HCT116 (cell line): ENCODE data around the gene RASL11B. TPM values are rescaled to one million over a fixed set of nuclear protein-coding genes. Genes with fewer than 3 reads are reported as not detected.

Source experiments
- ATAC-seq: fragments of 200-7000 bp; cut with Tn5 transposase; 2 replicates; pipeline ENCODE4 v1.9.1; 2020; ENCODE audit warnings: mild to moderate bottlenecking, moderate library complexity
- BruUV-seq: library from RNA; stranded (reverse); fragments of 400-500 nt; replicated peaks from 2 replicates; lab custom pipeline; 2021; lab: Mats Ljungman, UMichigan
- CTCF ChIA-PET: fragments of 300-600 bp; sonication (Branson Sonifier 250); formaldehyde crosslinking; loops from one replicate; lab custom pipeline; 2021; ENCODE audit warnings: antibody characterized with exemption; lab: Charles Lee
- POLR2A ChIA-PET: fragments of 300-600, 350-600 bp; sonication (Branson Sonifier 250); formaldehyde crosslinking; loops from one replicate; lab custom pipeline; 2021; ENCODE audit warnings: antibody characterized with exemption; lab: Charles Lee
- RAD21 ChIA-PET, 2 experiments: fragments of 300-600 bp; sonication (Branson Sonifier 250); formaldehyde crosslinking; loops; one replicate each; lab custom pipeline; 2023; ENCODE audit warnings: low total read pairs in 2 of 2; ENCODE audit not compliant: uncharacterized antibody in 2 of 2, unreplicated experiment in 2 of 2, low non-redundant PET in 1 of 2; lab: Charles Lee
- DNase-seq: peaks from one replicate; pipeline ENCODE4 v3.0.0-alpha.2; 2010; ENCODE audit warnings: low read depth, low spot score
- H2AFZ ChIP-seq: fragments of 200-600 bp; shearing (Covaris generic), sonication (generic); 2 replicates; pipeline ENCODE4 v1.6.1; 2017; ENCODE audit warnings: low read depth, mixed run types, mixed read lengths, antibody characterized with exemption, low read length; ENCODE audit not compliant: poor library complexity, severe bottlenecking
- H3K27ac ChIP-seq: 2 replicates; pipeline ENCODE4 v1.5.1; 2012; ENCODE audit warnings: low read depth, low read length
- H3K27me3 ChIP-seq: fragments of 200-600 bp; sonication (generic); 2 replicates; pipeline ENCODE4 v1.6.1; 2016; ENCODE audit warnings: mixed run types, low read length, mixed read lengths; ENCODE audit not compliant: insufficient read depth
- H3K36me3 ChIP-seq, 2 experiments: fragments of 200-500 bp in 1 of 2; fragments of 200-600 bp in 1 of 2; sonication (Bioruptor generic) in 1 of 2; sonication (generic) in 1 of 2; 2 replicates each; pipeline versions ENCODE4 v1.5.1 to v1.6.1; 2014 to 2016; ENCODE audit warnings: low read length in 2 of 2, inconsistent platforms in 1 of 2, mixed read lengths in 1 of 2, mixed run types in 1 of 2; ENCODE audit not compliant: insufficient read depth in 2 of 2, control insufficient read depth in 1 of 2
- H3K4me1 ChIP-seq, 2 experiments: fragments of 200-600 bp in 1 of 2; sonication (generic) in 1 of 2; 2 replicates each; pipeline versions ENCODE4 v1.5.1 to v1.6.1; 2012 to 2017; ENCODE audit warnings: low read length in 2 of 2, inconsistent platforms in 1 of 2, mild to moderate bottlenecking in 1 of 2, mixed read lengths in 1 of 2, mixed run types in 1 of 2, moderate library complexity in 1 of 2; ENCODE audit not compliant: insufficient read depth in 2 of 2, control insufficient read depth in 1 of 2
- H3K4me2 ChIP-seq: fragments of 200-600 bp; sonication (generic); 2 replicates; pipeline ENCODE4 v1.6.1; 2017; ENCODE audit warnings: mixed run types, low read length, mixed read lengths
- H3K4me3 ChIP-seq, 2 experiments: fragments of 200-600 bp in 1 of 2; sonication (generic) in 1 of 2; replicated peaks in 1 of 2; 2 replicates each; pipeline ENCODE4 v1.5.1; 2011 to 2016; ENCODE audit warnings: low read length in 2 of 2, control low read depth in 1 of 2, low read depth in 1 of 2, mild to moderate bottlenecking in 1 of 2, mixed read lengths in 1 of 2, mixed run types in 1 of 2
- H3K79me2 ChIP-seq: fragments of 200-600 bp; sonication (generic); 2 replicates; pipeline ENCODE4 v1.6.1; 2017; ENCODE audit warnings: mild to moderate bottlenecking, mixed run types, low read length, moderate library complexity, mixed read lengths; ENCODE audit not compliant: insufficient read depth
- H3K9ac ChIP-seq: fragments of 200-600 bp; sonication (generic); 2 replicates; pipeline ENCODE4 v1.6.1; 2016; ENCODE audit warnings: low read length, mixed read lengths
- H3K9me2 ChIP-seq: fragments of 200-600 bp; sonication (generic), shearing (Covaris generic); 2 replicates; pipeline ENCODE4 v1.6.1; 2017; ENCODE audit warnings: mixed run types, mild to moderate bottlenecking, moderate library complexity; ENCODE audit not compliant: insufficient read depth
- H3K9me3 ChIP-seq, 2 experiments: fragments of 200-500 bp in 1 of 2; fragments of 200-600 bp in 1 of 2; sonication (Bioruptor generic) in 1 of 2; sonication (generic) in 1 of 2; 2 replicates each; pipeline ENCODE4 v1.6.1; 2014 to 2017; ENCODE audit warnings: low read length in 2 of 2, mixed read lengths in 2 of 2, inconsistent platforms in 1 of 2, low read depth in 1 of 2, mild to moderate bottlenecking in 1 of 2, mixed run types in 1 of 2, moderate library complexity in 1 of 2; ENCODE audit not compliant: control insufficient read depth in 1 of 2, insufficient read depth in 1 of 2
- H4K20me1 ChIP-seq: fragments of 200-600 bp; sonication (generic), shearing (Covaris generic); 2 replicates; pipeline ENCODE4 v1.6.1; 2017; ENCODE audit warnings: mixed run types, mild to moderate bottlenecking, moderate library complexity; ENCODE audit not compliant: insufficient read depth
- ATF3 ChIP-seq: IDR thresholded peaks from 2 replicates; pipeline ENCODE4 v1.6.1; 2012
- CBX3 ChIP-seq: IDR thresholded peaks from 2 replicates; pipeline ENCODE4 v1.6.1; 2012; ENCODE audit warnings: low read depth
- CEBPB ChIP-seq: IDR thresholded peaks from 2 replicates; pipeline ENCODE4 v1.6.1; 2012; ENCODE audit warnings: low read depth
- EGR1 ChIP-seq: IDR thresholded peaks from 2 replicates; pipeline ENCODE4 v1.6.1; 2012; ENCODE audit warnings: low read depth
- EZH2 ChIP-seq: fragments of 200-600 bp; sonication (generic); IDR thresholded peaks from 2 replicates; pipeline ENCODE4 v1.6.1; 2017; ENCODE audit warnings: antibody characterized with exemption, mixed run types
- EZH2phosphoT487 ChIP-seq: fragments of 200-600 bp; IDR thresholded peaks from 2 replicates; pipeline ENCODE4 v1.6.1; 2018; ENCODE audit warnings: antibody characterized with exemption, borderline replicate concordance
- JUND ChIP-seq: IDR thresholded peaks from 2 replicates; pipeline ENCODE4 v1.6.1; 2012
- POLR2A ChIP-seq: IDR thresholded peaks from 2 replicates; pipeline ENCODE4 v1.7.0; 2011; ENCODE audit warnings: borderline replicate concordance; ENCODE audit not compliant: insufficient read depth, insufficient read length; ENCODE audit errors: extremely low read depth
- POLR2AphosphoS5 ChIP-seq: IDR thresholded peaks from 2 replicates; pipeline ENCODE4 v1.6.1; 2011; ENCODE audit warnings: mild to moderate bottlenecking, low read depth, low read length, moderate library complexity
- SP1 ChIP-seq: IDR thresholded peaks from 2 replicates; pipeline ENCODE4 v1.6.1; 2012; ENCODE audit warnings: low read depth
- ZBTB33 ChIP-seq: IDR thresholded peaks from 2 replicates; pipeline ENCODE4 v1.6.1; 2011; ENCODE audit warnings: mild to moderate bottlenecking, low read length, moderate library complexity; ENCODE audit not compliant: insufficient replicate concordance; ENCODE audit errors: extremely low read depth
- ZNF274 ChIP-seq: fragments of 200-500 bp; sonication (Bioruptor generic); IDR thresholded peaks from 2 replicates; pipeline ENCODE4 v1.6.1; 2014; ENCODE audit warnings: mild to moderate bottlenecking, low read depth, low read length, inconsistent platforms
- intact Hi-C: fragments of 100-400 bp; cut with micrococcal nuclease; formaldehyde crosslinking; loops from 2 replicates; pipeline ENCODE4 v1.10.0; 2022
- total RNA-seq: library from RNA; stranded (reverse); gene quantifications from one replicate; pipeline ENCODE4 v1.2.1, GENCODE V29; 2021; ENCODE audit not compliant: unreplicated experiment
- TF ChIP-seq, protein P1 (sequence below): IDR thresholded peaks from 2 replicates; pipeline ENCODE4 v1.6.1; 2012; ENCODE audit warnings: low read depth

Gene RASL11B
- total RNA-seq, 1 experiment from 2014 or later: 0.34 TPM

DNA sequence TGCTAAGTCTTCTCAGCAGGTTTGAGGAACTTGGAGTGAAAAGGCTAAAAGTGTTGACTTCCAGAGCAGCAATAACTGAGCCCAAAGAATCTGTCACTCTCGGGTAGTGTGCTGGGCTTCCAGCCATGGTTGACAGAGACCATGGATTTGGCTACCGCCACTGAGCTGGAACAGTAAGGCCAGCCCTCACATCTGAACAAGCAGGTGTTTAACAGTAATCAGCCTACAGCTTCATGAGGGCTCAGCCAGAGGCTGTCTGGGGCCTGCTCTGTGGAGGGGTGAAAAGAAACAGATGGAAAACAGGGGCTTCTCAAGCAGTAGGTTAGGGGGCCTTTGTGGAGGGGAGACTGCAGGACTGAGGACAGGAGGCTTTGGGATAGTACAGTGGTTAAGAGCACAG is 14.9 kb downstream of the RASL11B start:
- POLR2A ChIA-PET: no interaction called here
- CTCF ChIA-PET: no interaction called here
- Histone ChIP-seq H3K36me3 (no peaks in the 10 kb centered on the region), H3K27me3 (no peaks in the 10 kb centered on the region), H3K4me2 (no peak overlapping the region), H3K9ac (no peak overlapping the region), H3K9me3 (no peaks in the 10 kb centered on the region), H3K4me3 (no peak overlapping the region)
- no peak for ATAC-seq
- no peak for DNase-seq
- RAD21 ChIA-PET: no interaction called here
- intact Hi-C loops: no loop called here
- BruUV-seq: no TSS peak
- TF ChIP-seq ZNF274 (no peak), SP1 (no peak), POLR2AphosphoS5 (no peak), CBX3 (no peak), ZBTB33 (no peak), JUND (no peak), EZH2 (no peak), POLR2A (no peak), EGR1 (no peak), ATF3 (no peak), CEBPB (no peak), EZH2phosphoT487 (no peak)
- TF ChIP-seq, protein P1, sequence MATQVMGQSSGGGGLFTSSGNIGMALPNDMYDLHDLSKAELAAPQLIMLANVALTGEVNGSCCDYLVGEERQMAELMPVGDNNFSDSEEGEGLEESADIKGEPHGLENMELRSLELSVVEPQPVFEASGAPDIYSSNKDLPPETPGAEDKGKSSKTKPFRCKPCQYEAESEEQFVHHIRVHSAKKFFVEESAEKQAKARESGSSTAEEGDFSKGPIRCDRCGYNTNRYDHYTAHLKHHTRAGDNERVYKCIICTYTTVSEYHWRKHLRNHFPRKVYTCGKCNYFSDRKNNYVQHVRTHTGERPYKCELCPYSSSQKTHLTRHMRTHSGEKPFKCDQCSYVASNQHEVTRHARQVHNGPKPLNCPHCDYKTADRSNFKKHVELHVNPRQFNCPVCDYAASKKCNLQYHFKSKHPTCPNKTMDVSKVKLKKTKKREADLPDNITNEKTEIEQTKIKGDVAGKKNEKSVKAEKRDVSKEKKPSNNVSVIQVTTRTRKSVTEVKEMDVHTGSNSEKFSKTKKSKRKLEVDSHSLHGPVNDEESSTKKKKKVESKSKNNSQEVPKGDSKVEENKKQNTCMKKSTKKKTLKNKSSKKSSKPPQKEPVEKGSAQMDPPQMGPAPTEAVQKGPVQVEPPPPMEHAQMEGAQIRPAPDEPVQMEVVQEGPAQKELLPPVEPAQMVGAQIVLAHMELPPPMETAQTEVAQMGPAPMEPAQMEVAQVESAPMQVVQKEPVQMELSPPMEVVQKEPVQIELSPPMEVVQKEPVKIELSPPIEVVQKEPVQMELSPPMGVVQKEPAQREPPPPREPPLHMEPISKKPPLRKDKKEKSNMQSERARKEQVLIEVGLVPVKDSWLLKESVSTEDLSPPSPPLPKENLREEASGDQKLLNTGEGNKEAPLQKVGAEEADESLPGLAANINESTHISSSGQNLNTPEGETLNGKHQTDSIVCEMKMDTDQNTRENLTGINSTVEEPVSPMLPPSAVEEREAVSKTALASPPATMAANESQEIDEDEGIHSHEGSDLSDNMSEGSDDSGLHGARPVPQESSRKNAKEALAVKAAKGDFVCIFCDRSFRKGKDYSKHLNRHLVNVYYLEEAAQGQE: no peak
- TF ChIP-seq, all 23 proteins: peak for 0
- H4K20me1 ChIP-seq: no peaks in the 10 kb centered on the region
- no peaks in the 10 kb centered on the region for H3K79me2 ChIP-seq
- H3K9me2 ChIP-seq: no peaks in the 10 kb centered on the region
- no peak overlapping the region for H3K27ac ChIP-seq
- no peak overlapping the region for H2AFZ ChIP-seq
- H3K4me1 ChIP-seq: peaks cover 4 to 5% of the 10 kb centered on the region in 2 experiments; a peak in 2 of 4 replicates
